ENCODE data around the gene KRT6A.

KRT6A gene

DNA sequence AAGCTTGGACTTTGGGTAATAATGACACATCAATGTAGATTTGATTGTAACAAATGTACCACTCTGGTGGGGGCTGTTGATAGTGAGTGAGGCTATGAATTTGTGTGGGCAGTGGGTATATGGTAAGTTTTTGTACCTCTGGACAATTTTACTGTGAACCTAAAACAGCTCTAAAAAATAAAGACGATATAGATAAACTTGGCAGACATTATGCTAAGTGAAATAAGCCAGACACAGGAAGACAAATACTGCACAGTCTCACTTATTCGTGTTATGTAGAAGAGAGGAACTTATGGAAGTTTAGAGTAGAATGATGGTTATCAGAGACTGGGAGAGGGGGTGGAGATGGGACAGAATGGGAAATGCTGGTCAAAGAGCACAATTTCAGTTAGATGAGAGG, 28.2 kb downstream of the KRT6A start:
- H3K18ac ChIP-seq (ENCODE audit: low read depth in 1 of 2, low read length in 2 of 2): no peak overlapping the region
- H3K9ac ChIP-seq (ENCODE audit: low read length): no peak overlapping the region
- DNase-seq: no peak
- no peak overlapping the region for H4K8ac ChIP-seq (ENCODE audit: low read length)
- no peaks in the 10 kb centered on the region for H3K36me3 ChIP-seq (ENCODE audit: control insufficient read depth in 1 of 2, insufficient read depth in 2 of 2, low read depth in 1 of 2, low read length in 2 of 2)
- H4K91ac ChIP-seq (ENCODE audit: low read length): no peak overlapping the region
- no peaks in the 10 kb centered on the region for H3K9me3 ChIP-seq (ENCODE audit: control insufficient read depth, low read length)
- 40% methylated on average over 2 of the region's 2 CpGs for WGBS
- H3K4me3 ChIP-seq (ENCODE audit: insufficient read depth in 1 of 2, low read depth in 1 of 2, low read length in 2 of 2): no peak overlapping the region
- H3K14ac ChIP-seq (ENCODE audit: low read length in 2 of 2): no peak overlapping the region
- no peak overlapping the region for H3K23ac ChIP-seq (ENCODE audit: low read length in 2 of 2)
- no peak overlapping the region for H2BK15ac ChIP-seq (ENCODE audit: low read depth, poor library complexity, severe bottlenecking)
- no peak overlapping the region for H3K4ac ChIP-seq (ENCODE audit: low read depth in 1 of 2, low read length in 2 of 2)
- H2BK5ac ChIP-seq (ENCODE audit: low read depth, low read length, poor library complexity, severe bottlenecking): no peak overlapping the region
- H2AFZ ChIP-seq (ENCODE audit: low read depth, low read length): no peak overlapping the region
- H3K27ac ChIP-seq (ENCODE audit: low read length, poor library complexity, severe bottlenecking): no peak overlapping the region
- no peaks in the 10 kb centered on the region for H3K4me1 ChIP-seq (ENCODE audit: control insufficient read depth, insufficient read depth, low read depth, low read length)
- no peak overlapping the region for H2BK12ac ChIP-seq (ENCODE audit: low read length in 2 of 2)
- H3K27me3 ChIP-seq (ENCODE audit: control insufficient read depth in 1 of 2, insufficient read depth in 1 of 2, low read length in 2 of 2): peaks cover 0 to 43% of the 10 kb centered on the region in 2 experiments
- no peak overlapping the region for H3K4me2 ChIP-seq (ENCODE audit: low read length, poor library complexity, severe bottlenecking)
- no peaks in the 10 kb centered on the region for H3K79me1 ChIP-seq (replicated peaks; ENCODE audit: low read length, poor library complexity, severe bottlenecking)
- no peak overlapping the region for H2BK120ac ChIP-seq (ENCODE audit: low read depth, low read length)
- H2AK5ac ChIP-seq (ENCODE audit: low read length, severe bottlenecking): no peak overlapping the region

DNA sequence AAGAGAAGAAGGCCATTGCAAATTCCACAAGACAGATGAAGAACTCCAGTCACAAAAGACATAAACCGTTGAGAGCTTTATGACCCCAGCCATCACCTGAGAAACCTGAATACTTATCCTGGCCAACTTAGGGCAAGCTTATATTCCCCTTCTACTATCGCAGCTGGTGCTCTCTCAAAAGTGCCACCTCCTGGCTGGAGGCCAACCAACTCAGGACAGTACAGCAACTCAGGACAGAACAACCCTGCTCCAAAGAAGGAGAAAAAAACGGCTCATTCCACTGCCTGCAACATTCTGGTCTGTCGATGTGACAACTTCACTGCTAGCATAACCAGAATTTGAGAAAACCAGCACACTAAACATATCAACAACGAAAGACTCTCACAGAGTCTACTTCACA, 31.4 kb downstream of the KRT6A start:
- no peaks in the 10 kb centered on the region for H3K79me1 ChIP-seq (replicated peaks; ENCODE audit: low read length, poor library complexity, severe bottlenecking)
- no peak overlapping the region for H3K27ac ChIP-seq (ENCODE audit: low read length, poor library complexity, severe bottlenecking)
- no peak overlapping the region for H2BK5ac ChIP-seq (ENCODE audit: low read depth, low read length, poor library complexity, severe bottlenecking)
- no peak overlapping the region for H2AFZ ChIP-seq (ENCODE audit: low read depth, low read length)
- no peak overlapping the region for H3K14ac ChIP-seq (ENCODE audit: low read length in 2 of 2)
- H2BK12ac ChIP-seq (ENCODE audit: low read length in 2 of 2): no peak overlapping the region
- no peaks in the 10 kb centered on the region for H3K4me1 ChIP-seq (ENCODE audit: control insufficient read depth, insufficient read depth, low read depth, low read length)
- H3K23ac ChIP-seq (ENCODE audit: low read length in 2 of 2): no peak overlapping the region
- no peak overlapping the region for H4K8ac ChIP-seq (ENCODE audit: low read length)
- H3K9me3 ChIP-seq (ENCODE audit: control insufficient read depth, low read length): no peaks in the 10 kb centered on the region
- no peak overlapping the region for H3K4me3 ChIP-seq (ENCODE audit: insufficient read depth in 1 of 2, low read depth in 1 of 2, low read length in 2 of 2)
- no peak overlapping the region for H2BK120ac ChIP-seq (ENCODE audit: low read depth, low read length)
- no peak overlapping the region for H3K4me2 ChIP-seq (ENCODE audit: low read length, poor library complexity, severe bottlenecking)
- peaks cover 0 to 33% of the 10 kb centered on the region in 2 experiments for H3K27me3 ChIP-seq (ENCODE audit: control insufficient read depth in 1 of 2, insufficient read depth in 1 of 2, low read length in 2 of 2)
- no peaks in the 10 kb centered on the region for H3K36me3 ChIP-seq (ENCODE audit: control insufficient read depth in 1 of 2, insufficient read depth in 2 of 2, low read depth in 1 of 2, low read length in 2 of 2)
- H3K4ac ChIP-seq (ENCODE audit: low read depth in 1 of 2, low read length in 2 of 2): no peak overlapping the region
- H4K91ac ChIP-seq (ENCODE audit: low read length): no peak overlapping the region
- no peak overlapping the region for H2AK5ac ChIP-seq (ENCODE audit: low read length, severe bottlenecking)
- no peak overlapping the region for H3K18ac ChIP-seq (ENCODE audit: low read depth in 1 of 2, low read length in 2 of 2)
- WGBS: 55% methylated on average over 5 of the region's 5 CpGs
- no peak overlapping the region for H2BK15ac ChIP-seq (ENCODE audit: low read depth, poor library complexity, severe bottlenecking)
- no peak overlapping the region for H3K9ac ChIP-seq (ENCODE audit: low read length)
- DNase-seq: no peak

DNA sequence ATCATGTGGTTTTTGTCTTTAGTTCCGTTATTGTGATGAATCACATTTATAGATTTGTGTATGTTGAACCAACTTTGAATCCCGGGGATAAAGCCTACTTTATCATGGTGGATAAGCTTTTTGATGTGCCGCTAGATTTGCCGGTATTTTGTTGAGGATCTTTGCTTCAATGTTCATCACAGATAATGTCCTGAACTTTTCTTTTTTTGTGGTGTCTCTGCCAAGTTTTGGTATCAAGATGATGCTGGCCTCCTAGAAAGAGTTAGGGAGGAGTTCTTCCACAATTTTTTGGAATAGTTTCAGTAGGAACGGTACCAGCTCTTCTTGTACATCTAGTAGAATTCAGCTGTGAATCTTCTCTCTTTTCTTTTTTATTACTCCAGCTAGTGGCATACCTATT, 34.2 kb downstream of the KRT6A start:
- no peaks in the 10 kb centered on the region for H3K4me1 ChIP-seq (ENCODE audit: control insufficient read depth, insufficient read depth, low read depth, low read length)
- H3K36me3 ChIP-seq (ENCODE audit: control insufficient read depth in 1 of 2, insufficient read depth in 2 of 2, low read depth in 1 of 2, low read length in 2 of 2): no peaks in the 10 kb centered on the region
- H3K4me2 ChIP-seq (ENCODE audit: low read length, poor library complexity, severe bottlenecking): no peak overlapping the region
- H2BK120ac ChIP-seq (ENCODE audit: low read depth, low read length): no peak overlapping the region
- no peak overlapping the region for H3K4ac ChIP-seq (ENCODE audit: low read depth in 1 of 2, low read length in 2 of 2)
- H3K27ac ChIP-seq (ENCODE audit: low read length, poor library complexity, severe bottlenecking): no peak overlapping the region
- H2BK12ac ChIP-seq (ENCODE audit: low read length in 2 of 2): no peak overlapping the region
- WGBS: 86% methylated on average over 5 of the region's 5 CpGs
- no peak overlapping the region for H2BK15ac ChIP-seq (ENCODE audit: low read depth, poor library complexity, severe bottlenecking)
- no peak overlapping the region for H3K14ac ChIP-seq (ENCODE audit: low read length in 2 of 2)
- no peaks in the 10 kb centered on the region for H3K9me3 ChIP-seq (ENCODE audit: control insufficient read depth, low read length)
- no peak overlapping the region for H3K23ac ChIP-seq (ENCODE audit: low read length in 2 of 2)
- DNase-seq: no peak
- no peak overlapping the region for H2AK5ac ChIP-seq (ENCODE audit: low read length, severe bottlenecking)
- no peak overlapping the region for H3K9ac ChIP-seq (ENCODE audit: low read length)
- no peak overlapping the region for H2AFZ ChIP-seq (ENCODE audit: low read depth, low read length)
- no peak overlapping the region for H3K18ac ChIP-seq (ENCODE audit: low read depth in 1 of 2, low read length in 2 of 2)
- H4K91ac ChIP-seq (ENCODE audit: low read length): no peak overlapping the region
- no peaks in the 10 kb centered on the region for H3K79me1 ChIP-seq (replicated peaks; ENCODE audit: low read length, poor library complexity, severe bottlenecking)
- H2BK5ac ChIP-seq (ENCODE audit: low read depth, low read length, poor library complexity, severe bottlenecking): no peak overlapping the region
- no peak overlapping the region for H3K4me3 ChIP-seq (ENCODE audit: insufficient read depth in 1 of 2, low read depth in 1 of 2, low read length in 2 of 2)
- H3K27me3 ChIP-seq (ENCODE audit: control insufficient read depth in 1 of 2, insufficient read depth in 1 of 2, low read length in 2 of 2): peaks cover 0 to 33% of the 10 kb centered on the region in 2 experiments
- no peak overlapping the region for H4K8ac ChIP-seq (ENCODE audit: low read length)

GRCh38 chr12:52455821-52456220, 37.2 kb downstream of the KRT6A start:
- H3K14ac ChIP-seq (ENCODE audit: low read length in 2 of 2): no peak overlapping the region
- no peak overlapping the region for H3K18ac ChIP-seq (ENCODE audit: low read depth in 1 of 2, low read length in 2 of 2)
- H2BK120ac ChIP-seq (ENCODE audit: low read depth, low read length): no peak overlapping the region
- no peaks in the 10 kb centered on the region for H3K4me1 ChIP-seq (ENCODE audit: control insufficient read depth, insufficient read depth, low read depth, low read length)
- H2BK15ac ChIP-seq (ENCODE audit: low read depth, poor library complexity, severe bottlenecking): no peak overlapping the region
- no peak overlapping the region for H2BK12ac ChIP-seq (ENCODE audit: low read length in 2 of 2)
- H3K4ac ChIP-seq (ENCODE audit: low read depth in 1 of 2, low read length in 2 of 2): no peak overlapping the region
- peaks cover 0 to 24% of the 10 kb centered on the region in 2 experiments for H3K27me3 ChIP-seq (ENCODE audit: control insufficient read depth in 1 of 2, insufficient read depth in 1 of 2, low read length in 2 of 2)
- no peaks in the 10 kb centered on the region for H3K36me3 ChIP-seq (ENCODE audit: control insufficient read depth in 1 of 2, insufficient read depth in 2 of 2, low read depth in 1 of 2, low read length in 2 of 2)
- no peaks in the 10 kb centered on the region for H3K9me3 ChIP-seq (ENCODE audit: control insufficient read depth, low read length)
- no peak overlapping the region for H3K27ac ChIP-seq (ENCODE audit: low read length, poor library complexity, severe bottlenecking)
- DNase-seq: no peak
- no peak overlapping the region for H2BK5ac ChIP-seq (ENCODE audit: low read depth, low read length, poor library complexity, severe bottlenecking)
- no peak overlapping the region for H2AK5ac ChIP-seq (ENCODE audit: low read length, severe bottlenecking)
- no peak overlapping the region for H3K4me3 ChIP-seq (ENCODE audit: insufficient read depth in 1 of 2, low read depth in 1 of 2, low read length in 2 of 2)
- H3K79me1 ChIP-seq (replicated peaks; ENCODE audit: low read length, poor library complexity, severe bottlenecking): no peaks in the 10 kb centered on the region
- H4K91ac ChIP-seq (ENCODE audit: low read length): no peak overlapping the region
- WGBS: no CpG with 5 or more reads among the region's 1 CpG
- no peak overlapping the region for H4K8ac ChIP-seq (ENCODE audit: low read length)
- H2AFZ ChIP-seq (ENCODE audit: low read depth, low read length): no peak overlapping the region
- no peak overlapping the region for H3K9ac ChIP-seq (ENCODE audit: low read length)
- no peak overlapping the region for H3K4me2 ChIP-seq (ENCODE audit: low read length, poor library complexity, severe bottlenecking)
- no peak overlapping the region for H3K23ac ChIP-seq (ENCODE audit: low read length in 2 of 2)

Data from mesenchymal stem cell (in vitro differentiated cells and primary cell).